NCI-H1105 treated with DMSO at 0.1 percent for 48 hours (cell line): Measurements from ENCODE around the gene IDH1.
"Not testable (repeated sequence)": the region's sequence is repeated elsewhere in the genome, so short reads cannot be mapped to it uniquely, and the experiment has no call there.

Source experiments
- DNase-seq: peaks from one replicate; lab custom pipeline; 2025; lab: John Stamatoyannopoulos, UW

The IDH1 gene

GRCh38 chr2:208256192-208256782 lies 1.4 kb upstream of the IDH1 start:
- no peak for DNase-seq

GRCh38 chr2:208255557-208256106 lies 761 bp upstream of the IDH1 start:
- DNase-seq: no peak

- peak; percentile 69 for DNase-seq
Measured at GRCh38 chr2:208254118-208254870, 577 bp downstream of the IDH1 start.

- DNase-seq: no peak
Measured at GRCh38 chr2:208253600-208254117, 1.2 kb downstream of the IDH1 start.

GRCh38 chr2:208252716-208253492 lies 2.0 kb downstream of the IDH1 start:
- no peak for DNase-seq

- DNase-seq: no peak
Measured at GRCh38 chr2:208251098-208251497, 3.8 kb downstream of the IDH1 start.

- DNase-seq: no peak
Measured at GRCh38 chr2:208250388-208250787, 4.5 kb downstream of the IDH1 start.

- no peak for DNase-seq
Measured at GRCh38 chr2:208249296-208249695, 5.6 kb downstream of the IDH1 start.

GRCh38 chr2:208248601-208249000 lies 6.3 kb downstream of the IDH1 start:
- no peak for DNase-seq

GRCh38 chr2:208245746-208246145 lies 9.1 kb downstream of the IDH1 start:
- no peak for DNase-seq

- no peak for DNase-seq
Measured at GRCh38 chr2:208244422-208244821, 10.4 kb downstream of the IDH1 start.

- DNase-seq: no peak
Measured at GRCh38 chr2:208240619-208241209, 14.2 kb downstream of the IDH1 start.

- no peak for DNase-seq
Measured at GRCh38 chr2:208239770-208240493, 14.9 kb downstream of the IDH1 start.

GRCh38 chr2:208235860-208236259 lies 19.0 kb downstream of the IDH1 start:
- no peak for DNase-seq

GRCh38 chr2:208234786-208235185 lies 20.1 kb downstream of the IDH1 start:
- no peak for DNase-seq

- no peak for DNase-seq
Measured at GRCh38 chr2:208228476-208228875, 26.4 kb downstream of the IDH1 start.

- no peak for DNase-seq
Measured at GRCh38 chr2:208227581-208228232, 27.2 kb downstream of the IDH1 start.

- no peak for DNase-seq
Measured at GRCh38 chr2:208224802-208225201, 30.1 kb downstream of the IDH1 start.

GRCh38 chr2:208222351-208222750 lies 32.5 kb downstream of the IDH1 start:
- no peak for DNase-seq

- not testable (repeated sequence) for DNase-seq
Measured at GRCh38 chr2:208221873-208222272, 33.0 kb downstream of the IDH1 start.
